ENCODE data around the gene GRIK3.
"Not testable (repeated sequence)": the region's sequence is repeated elsewhere in the genome, so short reads cannot be mapped to it uniquely, and the experiment has no call there.

The GRIK3 gene

GRCh38 chr1:36909946-36910725 is 124.2 kb downstream of the GRIK3 start:
- DNase-seq (ENCODE audit: low read depth, low spot score): no peak

GRCh38 chr1:36909359-36909758 is 125.0 kb downstream of the GRIK3 start:
- DNase-seq (ENCODE audit: low read depth, low spot score): not testable (repeated sequence)

- DNase-seq (ENCODE audit: low read depth, low spot score): no peak
Measured at GRCh38 chr1:36908096-36908495, 126.2 kb downstream of the GRIK3 start.

GRCh38 chr1:36906555-36906954 is 127.8 kb downstream of the GRIK3 start:
- DNase-seq (ENCODE audit: low read depth, low spot score): no peak

- DNase-seq (ENCODE audit: low read depth, low spot score): no peak
Measured at GRCh38 chr1:36905941-36906340, 128.4 kb downstream of the GRIK3 start.

GRCh38 chr1:36900128-36900527 is 134.2 kb downstream of the GRIK3 start:
- DNase-seq (ENCODE audit: low read depth, low spot score): no peak

- not testable (repeated sequence) for DNase-seq (ENCODE audit: low read depth, low spot score)
Measured at GRCh38 chr1:36897813-36898212, 136.5 kb downstream of the GRIK3 start.

GRCh38 chr1:36894824-36895223 is 139.5 kb downstream of the GRIK3 start:
- DNase-seq (ENCODE audit: low read depth, low spot score): no peak

GRCh38 chr1:36890776-36891175 is 143.5 kb downstream of the GRIK3 start:
- DNase-seq (ENCODE audit: low read depth, low spot score): no peak

- no peak for DNase-seq (ENCODE audit: low read depth, low spot score)
Measured at GRCh38 chr1:36889478-36890226, 144.7 kb downstream of the GRIK3 start.

- DNase-seq (ENCODE audit: low read depth, low spot score): no peak
Measured at GRCh38 chr1:36888811-36889477, 145.4 kb downstream of the GRIK3 start.

- DNase-seq (ENCODE audit: low read depth, low spot score): no peak
Measured at GRCh38 chr1:36885540-36886357, 148.6 kb downstream of the GRIK3 start.

- no peak for DNase-seq (ENCODE audit: low read depth, low spot score)
Measured at GRCh38 chr1:36884801-36885200, 149.5 kb downstream of the GRIK3 start.

- no peak for DNase-seq (ENCODE audit: low read depth, low spot score)
Measured at GRCh38 chr1:36884029-36884701, 150.2 kb downstream of the GRIK3 start.

GRCh38 chr1:36883315-36883949 is 150.9 kb downstream of the GRIK3 start:
- no peak for DNase-seq (ENCODE audit: low read depth, low spot score)

- no peak for DNase-seq (ENCODE audit: low read depth, low spot score)
Measured at GRCh38 chr1:36882536-36883285, 151.6 kb downstream of the GRIK3 start.

- DNase-seq (ENCODE audit: low read depth, low spot score): no peak
Measured at GRCh38 chr1:36881541-36881940, 152.8 kb downstream of the GRIK3 start.

GRCh38 chr1:36881068-36881405 is 153.3 kb downstream of the GRIK3 start:
- no peak for DNase-seq (ENCODE audit: low read depth, low spot score)

- DNase-seq (ENCODE audit: low read depth, low spot score): no peak
Measured at GRCh38 chr1:36880155-36881067, 153.9 kb downstream of the GRIK3 start.

All from iPS DF 19.7 (cell line).